Measurements from ENCODE around the gene LRFN5. TPM values are rescaled to one million over a fixed set of nuclear protein-coding genes. Genes with fewer than 3 reads are reported as not detected.

Gene LRFN5
- total and polyA plus RNA-seq, 2 experiments from 2014 or later, result 1.8 to 8.8 TPM

DNA sequence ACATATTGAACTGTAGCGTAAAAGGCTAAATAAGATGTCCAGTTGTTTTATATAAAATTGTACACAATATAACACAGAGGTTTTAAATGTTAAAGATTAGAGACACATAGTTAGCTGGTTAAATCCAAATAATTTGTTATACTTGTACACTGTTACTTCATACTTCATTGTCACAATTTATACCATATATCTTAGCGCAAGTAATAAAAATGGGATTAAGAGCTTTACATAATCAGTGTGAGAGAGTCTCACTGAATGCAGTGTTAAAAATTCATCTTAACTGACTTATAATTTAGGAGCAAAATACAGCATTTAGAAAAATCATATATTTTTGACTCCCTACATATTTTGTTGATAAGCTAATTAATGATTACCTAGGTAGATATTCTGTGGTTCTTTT is 36.1 kb downstream of the LRFN5 start:
- Histone ChIP-seq H3K27ac (no peak overlapping the region), H3K9me3 (ENCODE audit: low read depth) (no peaks in the 10 kb centered on the region), H3K9me2 (replicated peaks; ENCODE audit: insufficient read depth) (no peaks in the 10 kb centered on the region), H2AFZ (no peak overlapping the region), H3K79me2 (no peaks in the 10 kb centered on the region), H3K4me2 (no peak overlapping the region), H4K20me1 (ENCODE audit: insufficient read depth, poor library complexity, severe bottlenecking) (no peaks in the 10 kb centered on the region), H3K4me3 (no peak overlapping the region), H3K27me3 (no peaks in the 10 kb centered on the region), H3K36me3 (replicated peaks; ENCODE audit: insufficient read depth, low read depth) (no peaks in the 10 kb centered on the region), H3K4me1 (ENCODE audit: insufficient read depth) (no peaks in the 10 kb centered on the region)
- 92% methylated on average over 2 of the region's 2 CpGs for WGBS (ENCODE audit: low lambda C conversion rate, missing lambda C conversion rate)
- TF ChIP-seq EZH2phosphoT487 (IDR thresholded peaks at IDR 0.05; ENCODE audit: low read depth, severe bottlenecking, unreplicated experiment) (no peak), EZH2 (IDR thresholded peaks at IDR 0.05; ENCODE audit: borderline replicate concordance) (no peak)
- TF ChIP-seq, protein P1, sequence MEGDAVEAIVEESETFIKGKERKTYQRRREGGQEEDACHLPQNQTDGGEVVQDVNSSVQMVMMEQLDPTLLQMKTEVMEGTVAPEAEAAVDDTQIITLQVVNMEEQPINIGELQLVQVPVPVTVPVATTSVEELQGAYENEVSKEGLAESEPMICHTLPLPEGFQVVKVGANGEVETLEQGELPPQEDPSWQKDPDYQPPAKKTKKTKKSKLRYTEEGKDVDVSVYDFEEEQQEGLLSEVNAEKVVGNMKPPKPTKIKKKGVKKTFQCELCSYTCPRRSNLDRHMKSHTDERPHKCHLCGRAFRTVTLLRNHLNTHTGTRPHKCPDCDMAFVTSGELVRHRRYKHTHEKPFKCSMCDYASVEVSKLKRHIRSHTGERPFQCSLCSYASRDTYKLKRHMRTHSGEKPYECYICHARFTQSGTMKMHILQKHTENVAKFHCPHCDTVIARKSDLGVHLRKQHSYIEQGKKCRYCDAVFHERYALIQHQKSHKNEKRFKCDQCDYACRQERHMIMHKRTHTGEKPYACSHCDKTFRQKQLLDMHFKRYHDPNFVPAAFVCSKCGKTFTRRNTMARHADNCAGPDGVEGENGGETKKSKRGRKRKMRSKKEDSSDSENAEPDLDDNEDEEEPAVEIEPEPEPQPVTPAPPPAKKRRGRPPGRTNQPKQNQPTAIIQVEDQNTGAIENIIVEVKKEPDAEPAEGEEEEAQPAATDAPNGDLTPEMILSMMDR (IDR thresholded peaks at IDR 0.05; ENCODE audit: poor library complexity), result no peak
- DNase-seq (ENCODE audit: low spot score), result no peak

DNA sequence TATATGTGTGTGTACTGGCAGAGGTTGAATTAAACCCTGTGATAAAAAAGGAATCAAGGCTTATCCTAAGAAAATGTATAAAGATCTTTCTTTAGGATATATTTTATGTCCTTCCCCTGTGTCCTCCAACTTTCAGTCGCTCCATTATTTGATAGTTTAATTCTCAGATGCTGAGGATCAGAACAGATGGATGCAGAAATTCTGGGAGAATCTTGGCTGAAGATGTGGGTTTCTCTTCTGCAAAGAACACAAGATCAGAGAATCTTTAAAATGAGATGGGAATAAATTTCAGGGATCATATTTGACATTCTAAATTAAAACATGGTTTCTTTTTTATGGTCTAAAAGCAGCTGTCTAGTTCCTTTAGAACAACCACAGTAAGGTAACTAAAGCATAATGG is 37.9 kb downstream of the LRFN5 start:
- no peak overlapping the region for H3K4me2 ChIP-seq
- TF ChIP-seq EZH2 (IDR thresholded peaks at IDR 0.05; ENCODE audit: borderline replicate concordance) (no peak), EZH2phosphoT487 (IDR thresholded peaks at IDR 0.05; ENCODE audit: low read depth, severe bottlenecking, unreplicated experiment) (no peak)
- TF ChIP-seq, protein P1 (IDR thresholded peaks at IDR 0.05; ENCODE audit: poor library complexity), result no peak
- no peaks in the 10 kb centered on the region for H3K36me3 ChIP-seq (replicated peaks; ENCODE audit: insufficient read depth, low read depth)
- no peak for DNase-seq (ENCODE audit: low spot score)
- no peaks in the 10 kb centered on the region for H3K79me2 ChIP-seq
- no peak overlapping the region for H3K4me3 ChIP-seq
- no peaks in the 10 kb centered on the region for H3K9me2 ChIP-seq (replicated peaks; ENCODE audit: insufficient read depth)
- H3K27me3 ChIP-seq, result no peaks in the 10 kb centered on the region
- no peaks in the 10 kb centered on the region for H3K9me3 ChIP-seq (ENCODE audit: low read depth)
- H3K27ac ChIP-seq, result no peak overlapping the region
- no peak overlapping the region for H2AFZ ChIP-seq
- 85% methylated on average over 1 of the region's 1 CpG for WGBS (ENCODE audit: low lambda C conversion rate, missing lambda C conversion rate)
- H4K20me1 ChIP-seq (ENCODE audit: insufficient read depth, poor library complexity, severe bottlenecking), result no peaks in the 10 kb centered on the region
- H3K4me1 ChIP-seq (ENCODE audit: insufficient read depth), result no peaks in the 10 kb centered on the region

DNA sequence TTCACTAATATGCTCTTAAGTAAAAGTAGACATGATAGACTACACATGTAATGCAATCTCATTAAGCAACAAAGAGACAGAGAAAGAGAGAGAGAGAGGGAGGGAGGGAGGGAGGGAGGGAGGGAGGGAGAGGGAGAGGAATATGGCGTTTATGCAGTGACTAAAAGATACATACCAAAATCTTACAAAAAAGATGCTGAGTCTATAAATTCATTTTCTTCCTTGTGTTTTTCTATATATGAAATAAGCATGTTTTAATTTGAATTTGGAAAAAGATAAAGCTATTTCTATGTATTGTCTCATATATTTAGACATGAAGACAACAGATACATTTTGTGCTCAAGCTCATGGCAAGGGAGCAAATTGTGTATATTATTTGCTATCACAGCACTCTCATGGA is 44.1 kb downstream of the LRFN5 start:
- Histone ChIP-seq H3K4me3 (no peak overlapping the region), H4K20me1 (ENCODE audit: insufficient read depth, poor library complexity, severe bottlenecking) (no peaks in the 10 kb centered on the region), H3K9me3 (ENCODE audit: low read depth) (no peaks in the 10 kb centered on the region), H3K79me2 (no peaks in the 10 kb centered on the region), H3K27ac (no peak overlapping the region), H3K4me1 (ENCODE audit: insufficient read depth) (no peaks in the 10 kb centered on the region), H3K9me2 (replicated peaks; ENCODE audit: insufficient read depth) (no peaks in the 10 kb centered on the region), H3K4me2 (no peak overlapping the region), H3K27me3 (no peaks in the 10 kb centered on the region), H3K36me3 (replicated peaks; ENCODE audit: insufficient read depth, low read depth) (no peaks in the 10 kb centered on the region), H2AFZ (no peak overlapping the region)
- TF ChIP-seq EZH2 (IDR thresholded peaks at IDR 0.05; ENCODE audit: borderline replicate concordance) (no peak), EZH2phosphoT487 (IDR thresholded peaks at IDR 0.05; ENCODE audit: low read depth, severe bottlenecking, unreplicated experiment) (no peak)
- TF ChIP-seq, protein P1 (IDR thresholded peaks at IDR 0.05; ENCODE audit: poor library complexity), result no peak
- no peak for DNase-seq (ENCODE audit: low spot score)
- 80% methylated on average over 1 of the region's 1 CpG for WGBS (ENCODE audit: low lambda C conversion rate, missing lambda C conversion rate)

DNA sequence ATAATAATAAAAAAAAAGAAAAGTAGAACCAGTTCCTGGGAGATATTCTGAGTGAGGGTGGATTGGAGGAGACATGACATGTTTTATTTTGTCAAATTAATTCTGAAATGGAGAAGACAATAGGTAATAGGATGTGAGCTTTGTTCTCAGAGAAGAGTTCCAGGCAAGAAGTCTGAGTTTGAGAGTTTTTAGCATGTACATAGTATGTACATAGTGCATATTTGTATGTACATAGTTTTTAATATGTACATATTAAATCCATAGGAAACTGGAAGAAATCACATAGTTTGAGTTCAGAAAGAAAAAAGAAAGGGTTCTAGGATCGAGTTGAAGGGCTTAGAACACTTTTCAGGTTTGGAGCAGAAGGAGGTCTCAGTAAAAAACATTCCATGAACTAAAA is 47.5 kb downstream of the LRFN5 start:
- no peaks in the 10 kb centered on the region for H4K20me1 ChIP-seq (ENCODE audit: insufficient read depth, poor library complexity, severe bottlenecking)
- no peak overlapping the region for H3K4me3 ChIP-seq
- H3K4me1 ChIP-seq (ENCODE audit: insufficient read depth), result no peaks in the 10 kb centered on the region
- no peaks in the 10 kb centered on the region for H3K36me3 ChIP-seq (replicated peaks; ENCODE audit: insufficient read depth, low read depth)
- no peak overlapping the region for H2AFZ ChIP-seq
- H3K27me3 ChIP-seq, result no peaks in the 10 kb centered on the region
- H3K79me2 ChIP-seq, result no peaks in the 10 kb centered on the region
- DNase-seq (ENCODE audit: low spot score), result no peak
- no peaks in the 10 kb centered on the region for H3K9me3 ChIP-seq (ENCODE audit: low read depth)
- 76% methylated on average over 1 of the region's 1 CpG for WGBS (ENCODE audit: low lambda C conversion rate, missing lambda C conversion rate)
- TF ChIP-seq EZH2 (IDR thresholded peaks at IDR 0.05; ENCODE audit: borderline replicate concordance) (no peak), EZH2phosphoT487 (IDR thresholded peaks at IDR 0.05; ENCODE audit: low read depth, severe bottlenecking, unreplicated experiment) (no peak)
- TF ChIP-seq, protein P1 (IDR thresholded peaks at IDR 0.05; ENCODE audit: poor library complexity), result no peak
- no peak overlapping the region for H3K4me2 ChIP-seq
- H3K27ac ChIP-seq, result no peak overlapping the region
- no peaks in the 10 kb centered on the region for H3K9me2 ChIP-seq (replicated peaks; ENCODE audit: insufficient read depth)

Data from hepatocyte (in vitro differentiated cells).